AG04449 (cell line): Measurements from ENCODE around the gene RBMS3.
A peak's percentile ranks its signal among the peaks of the same experiment; 100 is the strongest.

Experiments
- CTCF ChIA-PET: fragments of 350-600 bp; formaldehyde crosslinking; extraction: SDS; loops from one replicate; lab custom pipeline; 2021; ENCODE audit warnings: antibody characterized with exemption; lab: Yijun Ruan, JAX
- POLR2A ChIA-PET: fragments of 400-600, 350-600 bp; formaldehyde crosslinking; extraction: SDS; loops from one replicate; lab custom pipeline; 2020; ENCODE audit warnings: antibody characterized with exemption, inconsistent platforms; lab: Yijun Ruan, JAX
- DNase-seq: peaks from one replicate; pipeline ENCODE4 v3.0.0-alpha.2; 2010; ENCODE audit warnings: low read depth, low spot score
- H3K4me3 ChIP-seq: 2 replicates; pipeline ENCODE4 v1.5.1; 2011; ENCODE audit warnings: low read depth, mild to moderate bottlenecking, control low read depth, low read length
- CTCF ChIP-seq: IDR thresholded peaks from one replicate; pipeline ENCODE4 v1.5.1; 2011; ENCODE audit warnings: mild to moderate bottlenecking, moderate library complexity, low read length, control low read depth, inconsistent platforms; ENCODE audit not compliant: insufficient read depth; ENCODE audit errors: missing control alignments

RBMS3 gene

GRCh38 chr3:29758108-29758433 is 477.2 kb downstream of the RBMS3 start:
- POLR2A ChIA-PET, result no interaction called here
- no peak for DNase-seq
- TF ChIP-seq CTCF, result no peak
- CTCF ChIA-PET, result no interaction called here
- no peak overlapping the region for H3K4me3 ChIP-seq

GRCh38 chr3:29758434-29759322 is 477.8 kb downstream of the RBMS3 start:
- H3K4me3 ChIP-seq, result no peak overlapping the region
- TF ChIP-seq CTCF, result no peak
- POLR2A ChIA-PET, result no interaction called here
- peak; percentile 51 for DNase-seq
- CTCF ChIA-PET, result no interaction called here

- POLR2A ChIA-PET, result no interaction called here
These were observed 478.7 kb downstream of the RBMS3 start for GRCh38 chr3:29759411-29760225.

GRCh38 chr3:29760226-29760685 is 479.4 kb downstream of the RBMS3 start:
- DNase-seq, result no peak
- H3K4me3 ChIP-seq, result no peak overlapping the region
- ChIA-PET CTCF (interaction anchor here (0.6 to 1.0 kb wide), 2 partner anchors 442 to 1103 kb away, joined by 3 read pairs; no protein-coding TSS in a partner anchor), POLR2A (interaction anchor here (0.6 kb wide), 1 partner anchor 479 kb away, joined by 3 read pairs; the partner anchor contains the start of gene RBMS3)
- TF ChIP-seq CTCF, result no peak

More at GRCh38 chr3:29759411-29760225, 478.7 kb downstream of the RBMS3 start:
- no peak for DNase-seq
- H3K4me3 ChIP-seq, result no peak overlapping the region
- CTCF ChIA-PET, result interaction anchor here (1.0 kb wide), 1 partner anchor 442 kb away, joined by 3 read pairs; no protein-coding TSS in a partner anchor
- no peak for TF ChIP-seq CTCF

- no peak overlapping the region for H3K4me3 ChIP-seq
- ChIA-PET CTCF (no interaction called here), POLR2A (no interaction called here)
- TF ChIP-seq CTCF, result no peak
- DNase-seq, result no peak
These were observed 480.6 kb downstream of the RBMS3 start for GRCh38 chr3:29761517-29761916.
